DOHH2 (cell line): ENCODE data around the gene TNFAIP8L3.

Experiments used
- EZH2phosphoT487 ChIP-seq: fragments of 200-600 bp; sonication (generic); IDR thresholded peaks from 2 replicates; pipeline ENCODE4 v1.6.1; 2017; ENCODE audit warnings: borderline replicate concordance, mild to moderate bottlenecking, antibody characterized with exemption, low read length, moderate library complexity, mixed read lengths
- TF ChIP-seq, protein P1 (sequence below): fragments of 200-600 bp; sonication (generic); IDR thresholded peaks from one replicate; pipeline ENCODE4 v1.5.1; 2014; ENCODE audit warnings: antibody characterized with exemption, mild to moderate bottlenecking, low read depth, low read length; ENCODE audit not compliant: poor library complexity, severe bottlenecking

DNA sequence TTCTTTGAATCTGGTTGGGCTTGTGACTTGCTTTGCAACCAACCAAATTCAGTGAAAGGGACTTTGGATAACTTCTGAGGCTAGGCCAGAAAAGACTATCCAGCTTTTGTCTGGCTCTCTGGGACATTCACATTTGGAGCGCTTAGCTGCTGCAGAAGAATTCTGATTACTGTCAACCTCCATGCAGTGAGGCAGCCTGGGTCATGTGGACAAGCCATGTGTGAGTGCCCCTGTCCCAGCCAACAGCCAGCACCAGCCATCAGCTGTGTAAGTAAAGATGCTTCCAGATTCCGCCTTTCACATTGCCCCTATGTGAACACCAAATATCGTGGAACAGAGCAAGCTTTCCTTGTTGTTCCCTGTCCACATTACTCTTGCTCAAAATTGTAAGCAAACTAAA lies 12.9 kb upstream of the TNFAIP8L3 start:
- TF ChIP-seq, protein P1, sequence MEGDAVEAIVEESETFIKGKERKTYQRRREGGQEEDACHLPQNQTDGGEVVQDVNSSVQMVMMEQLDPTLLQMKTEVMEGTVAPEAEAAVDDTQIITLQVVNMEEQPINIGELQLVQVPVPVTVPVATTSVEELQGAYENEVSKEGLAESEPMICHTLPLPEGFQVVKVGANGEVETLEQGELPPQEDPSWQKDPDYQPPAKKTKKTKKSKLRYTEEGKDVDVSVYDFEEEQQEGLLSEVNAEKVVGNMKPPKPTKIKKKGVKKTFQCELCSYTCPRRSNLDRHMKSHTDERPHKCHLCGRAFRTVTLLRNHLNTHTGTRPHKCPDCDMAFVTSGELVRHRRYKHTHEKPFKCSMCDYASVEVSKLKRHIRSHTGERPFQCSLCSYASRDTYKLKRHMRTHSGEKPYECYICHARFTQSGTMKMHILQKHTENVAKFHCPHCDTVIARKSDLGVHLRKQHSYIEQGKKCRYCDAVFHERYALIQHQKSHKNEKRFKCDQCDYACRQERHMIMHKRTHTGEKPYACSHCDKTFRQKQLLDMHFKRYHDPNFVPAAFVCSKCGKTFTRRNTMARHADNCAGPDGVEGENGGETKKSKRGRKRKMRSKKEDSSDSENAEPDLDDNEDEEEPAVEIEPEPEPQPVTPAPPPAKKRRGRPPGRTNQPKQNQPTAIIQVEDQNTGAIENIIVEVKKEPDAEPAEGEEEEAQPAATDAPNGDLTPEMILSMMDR: no peak
- no peak for TF ChIP-seq EZH2phosphoT487
